C4-2B (cell line): ENCODE data around the gene SLC17A3.

ENCODE experiments used
- ZFX ChIP-seq: fragments of 450-650 bp; IDR thresholded peaks from 2 replicates; pipeline ENCODE4 v1.6.1; 2017
- TF ChIP-seq, protein P1 (sequence below): fragments of 450-650 bp; conservative IDR thresholded peaks from 2 replicates; pipeline ENCODE4 v1.5.1; 2017; ENCODE audit warnings: mild to moderate bottlenecking

DNA sequence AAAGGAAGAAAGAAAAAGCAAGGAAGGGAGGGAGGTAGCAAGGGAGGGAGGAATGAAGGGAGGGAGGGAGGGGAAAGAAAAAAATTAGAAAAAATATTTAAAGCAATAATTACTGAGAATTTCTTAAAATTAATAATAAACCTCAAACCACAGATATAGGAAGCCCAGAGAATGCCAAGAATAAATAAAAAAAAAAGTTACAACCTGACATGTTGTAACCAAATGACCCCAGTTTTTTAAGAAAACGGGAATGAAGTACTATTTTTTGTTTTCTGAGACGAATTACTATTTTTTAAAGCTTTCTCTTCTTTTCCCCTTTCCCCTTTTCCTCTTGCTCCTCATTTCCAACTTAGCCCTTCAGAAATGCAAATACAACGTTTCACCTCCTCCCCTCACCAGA lies 58.8 kb downstream of the SLC17A3 start:
- TF ChIP-seq, protein P1, sequence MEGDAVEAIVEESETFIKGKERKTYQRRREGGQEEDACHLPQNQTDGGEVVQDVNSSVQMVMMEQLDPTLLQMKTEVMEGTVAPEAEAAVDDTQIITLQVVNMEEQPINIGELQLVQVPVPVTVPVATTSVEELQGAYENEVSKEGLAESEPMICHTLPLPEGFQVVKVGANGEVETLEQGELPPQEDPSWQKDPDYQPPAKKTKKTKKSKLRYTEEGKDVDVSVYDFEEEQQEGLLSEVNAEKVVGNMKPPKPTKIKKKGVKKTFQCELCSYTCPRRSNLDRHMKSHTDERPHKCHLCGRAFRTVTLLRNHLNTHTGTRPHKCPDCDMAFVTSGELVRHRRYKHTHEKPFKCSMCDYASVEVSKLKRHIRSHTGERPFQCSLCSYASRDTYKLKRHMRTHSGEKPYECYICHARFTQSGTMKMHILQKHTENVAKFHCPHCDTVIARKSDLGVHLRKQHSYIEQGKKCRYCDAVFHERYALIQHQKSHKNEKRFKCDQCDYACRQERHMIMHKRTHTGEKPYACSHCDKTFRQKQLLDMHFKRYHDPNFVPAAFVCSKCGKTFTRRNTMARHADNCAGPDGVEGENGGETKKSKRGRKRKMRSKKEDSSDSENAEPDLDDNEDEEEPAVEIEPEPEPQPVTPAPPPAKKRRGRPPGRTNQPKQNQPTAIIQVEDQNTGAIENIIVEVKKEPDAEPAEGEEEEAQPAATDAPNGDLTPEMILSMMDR: no peak
- no peak for TF ChIP-seq ZFX
